Measurements from ENCODE around the gene TIAM2. TPM values are rescaled to one million over a fixed set of nuclear protein-coding genes. Genes with fewer than 3 reads are reported as not detected.

The TIAM2 gene
- total and polyA plus RNA-seq, 10 of the 15 experiments (the other 5 are each of a cell fraction or from before 2014, with no cell fraction given), result 1.1 to 10.5 (median 2.3) TPM

- TF ChIP-seq USF2 (IDR thresholded peaks at IDR 0.05; ENCODE audit: borderline replicate concordance, low read depth, low read length) (no peak), BRCA1 (IDR thresholded peaks at IDR 0.05; ENCODE audit: low read depth, low read length) (no peak), SUPT20H (IDR thresholded peaks at IDR 0.05; ENCODE audit: borderline replicate concordance, control insufficient read depth, low read depth, low read length) (no peak), SIX5 (IDR thresholded peaks at IDR 0.05; ENCODE audit: low read depth, low read length, severe bottlenecking) (no peak), JUND (IDR thresholded peaks at IDR 0.05; ENCODE audit: low read depth, low read length) (no peak), CREM (IDR thresholded peaks at IDR 0.05; ENCODE audit: low read depth) (no peak), STAT1 (conservative IDR thresholded peaks at IDR 0.05) (no peak), BCL11A (IDR thresholded peaks at IDR 0.05; ENCODE audit: low read depth, low read length) (no peak), REST (IDR thresholded peaks at IDR 0.05; ENCODE audit: low read depth, low read length) (no peak)
Observed at GRCh38 chr6:155271145-155271544, 276.0 kb downstream of the TIAM2 start (continued).

All from GM12878 (cell line).